Measurements from ENCODE around the gene LAG3.
A peak's percentile ranks its signal among the peaks of the same experiment; 100 is the strongest.

The LAG3 gene

GRCh38 chr12:6772331-6772695 lies at the start of gene LAG3:
Gene LAG3 (plus strand): TSS chr12:6772520. CDS start chr12:6772853, 333 bp downstream.
- no peak for TF ChIP-seq CTCF (IDR thresholded peaks at IDR 0.05; ENCODE audit: control extremely low read depth, extremely low read depth, low read depth, missing control alignments)
- ChIA-PET POLR2A (interaction anchor here (0.6 to 1.4 kb wide), 2 partner anchors 95 to 238 kb away, joined by 3 to 10 read pairs; partner anchors contain the start of gene TPI1), CTCF (interaction anchor here (0.6 to 8.0 kb wide), 8 partner anchors 6 to 62 kb away, joined by 3 to 117 read pairs (median 3); partner anchors contain the start of gene MLF2)
- peak; percentile 67 for DNase-seq (ENCODE audit: extremely low spot score)

GRCh38 chr12:6722863-6723262 lies 49.5 kb upstream of the LAG3 start:
- no peak for TF ChIP-seq CTCF (IDR thresholded peaks at IDR 0.05; ENCODE audit: control extremely low read depth, extremely low read depth, low read depth, missing control alignments)
- POLR2A ChIA-PET, result interaction anchor here (1.1 to 1.8 kb wide), 2 partner anchors 25 to 189 kb away, joined by 3 to 7 read pairs; partner anchors contain the start of gene GAPDH
- CTCF ChIA-PET, result interaction anchor here (1.0 to 4.8 kb wide), 11 partner anchors 11 to 169 kb away, joined by 3 to 31 read pairs (median 5); partner anchors contain the start of genes MLF2, PTMS and ZNF384
- no peak for DNase-seq (ENCODE audit: extremely low spot score)

- ChIA-PET CTCF (interaction anchor here (0.8 to 4.8 kb wide), 18 partner anchors 10 to 170 kb away, joined by 3 to 31 read pairs (median 4); partner anchors contain the start of genes MLF2, PTMS and ZNF384), POLR2A (interaction anchor here (0.6 to 2.3 kb wide), 11 partner anchors 23 to 253 kb away, joined by 3 to 17 read pairs (median 5); partner anchors contain the start of genes GAPDH, MLF2, TPI1 and VAMP1)
- peak; percentile 27 for TF ChIP-seq CTCF (IDR thresholded peaks at IDR 0.05; ENCODE audit: control extremely low read depth, extremely low read depth, low read depth, missing control alignments)
- peak; percentile 97 for DNase-seq (ENCODE audit: extremely low spot score)
These were observed 48.5 kb upstream of the LAG3 start, which contains the start of gene COPS7A for GRCh38 chr12:6723607-6724408. Gene COPS7A (plus strand): TSS chr12:6724046. CDS start chr12:6724657, 611 bp downstream.

- peak; percentile 47 for DNase-seq (ENCODE audit: extremely low spot score)
- ChIA-PET CTCF (interaction anchor here (0.9 to 4.8 kb wide), 13 partner anchors 9 to 167 kb away, joined by 3 to 31 read pairs (median 5); partner anchors contain the start of genes MLF2 and PTMS), POLR2A (interaction anchor here (0.6 to 2.3 kb wide), 10 partner anchors 28 to 254 kb away, joined by 3 to 17 read pairs (median 6); partner anchors contain the start of genes GAPDH, MLF2, TPI1 and VAMP1)
- no peak for TF ChIP-seq CTCF (IDR thresholded peaks at IDR 0.05; ENCODE audit: control extremely low read depth, extremely low read depth, low read depth, missing control alignments)
These were observed 47.9 kb upstream of the LAG3 start for GRCh38 chr12:6724409-6724797.

GRCh38 chr12:6725350-6725749 lies 47.0 kb upstream of the LAG3 start:
- POLR2A ChIA-PET, result interaction anchor here (2.3 kb wide), 1 partner anchor 36 kb away, joined by 17 read pairs; the partner anchor contains the start of gene ZNF384
- CTCF ChIA-PET, result interaction anchor here (1.8 to 4.8 kb wide), 4 partner anchors 28 to 147 kb away, joined by 5 to 31 read pairs (median 16); partner anchors contain the start of genes MLF2, PTMS and SPSB2
- DNase-seq (ENCODE audit: extremely low spot score), result no peak
- TF ChIP-seq CTCF (IDR thresholded peaks at IDR 0.05; ENCODE audit: control extremely low read depth, extremely low read depth, low read depth, missing control alignments), result no peak

- CTCF ChIA-PET, result interaction anchor here (1.3 to 6.7 kb wide), 3 partner anchors 24 to 49 kb away, joined by 4 to 41 read pairs (median 4); partner anchors contain the start of gene MLF2
- no peak for DNase-seq (ENCODE audit: extremely low spot score)
- POLR2A ChIA-PET, result no interaction called here
- TF ChIP-seq CTCF (IDR thresholded peaks at IDR 0.05; ENCODE audit: control extremely low read depth, extremely low read depth, low read depth, missing control alignments), result no peak
These were observed 43.1 kb upstream of the LAG3 start for GRCh38 chr12:6729186-6729585.
